GM18520 (cell line): Measurements from ENCODE around the gene VGLL4.

Experiments
- ATAC-seq: cut with Tn5 transposase; IDR thresholded peaks from one replicate; pipeline ENCODE4 v1.9.1; 2021; ENCODE audit not compliant: unreplicated experiment

VGLL4 gene

GRCh38 chr3:11566916-11567315 lies 76.8 kb downstream of the VGLL4 start:
- no peak for ATAC-seq

DNA sequence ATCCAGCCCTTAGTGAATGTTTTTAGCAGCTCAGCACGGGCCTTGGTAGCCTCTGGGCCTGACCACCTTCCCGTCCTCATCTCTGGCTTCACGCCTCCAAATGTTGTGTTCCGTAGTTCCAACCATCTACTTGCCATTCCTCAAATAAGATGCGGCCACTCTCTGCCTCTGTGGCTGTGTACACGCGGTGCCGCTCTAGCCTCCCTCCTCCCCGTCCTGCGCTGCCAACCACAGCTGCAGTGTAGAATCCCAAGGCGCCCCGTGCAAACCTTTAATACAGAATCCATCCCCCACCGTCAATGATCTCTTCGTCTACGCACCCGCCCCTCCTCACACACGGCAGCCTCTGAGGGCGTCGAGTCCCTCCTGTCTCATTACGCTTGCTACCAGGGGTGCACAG lies 77.2 kb downstream of the VGLL4 start:
- no peak for ATAC-seq

- ATAC-seq: no peak
Measured at GRCh38 chr3:11565932-11566331, 77.8 kb downstream of the VGLL4 start.

GRCh38 chr3:11565492-11565891 lies 78.2 kb downstream of the VGLL4 start:
- no peak for ATAC-seq

GRCh38 chr3:11565072-11565471 lies 78.6 kb downstream of the VGLL4 start:
- no peak for ATAC-seq

DNA sequence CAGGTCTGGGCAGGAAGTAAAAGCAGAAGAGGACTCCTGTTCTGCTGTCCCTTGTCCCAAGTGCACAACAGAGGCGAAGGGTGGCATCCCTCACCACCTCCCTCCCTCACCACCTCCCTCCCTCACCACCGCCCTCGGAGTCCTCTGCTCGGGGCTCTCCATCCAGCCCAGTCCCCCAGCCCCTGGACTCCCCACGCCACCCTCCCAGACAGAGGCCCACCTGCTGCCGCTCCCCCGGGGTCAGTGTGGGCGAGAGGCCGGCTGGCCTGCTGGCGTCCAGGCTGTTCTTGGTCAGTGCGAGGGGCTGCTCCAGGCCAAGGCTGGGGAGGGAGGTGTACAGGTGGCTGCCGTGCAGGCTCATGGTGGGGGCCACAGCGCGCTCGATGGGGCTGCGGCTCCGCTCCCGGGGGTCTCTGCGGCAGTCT lies 79.1 kb downstream of the VGLL4 start:
- no peak for ATAC-seq

- ATAC-seq: no peak
Measured at GRCh38 chr3:11563865-11564185, 79.9 kb downstream of the VGLL4 start.

- no peak for ATAC-seq
Measured at GRCh38 chr3:11563159-11563864, 80.4 kb downstream of the VGLL4 start.

DNA sequence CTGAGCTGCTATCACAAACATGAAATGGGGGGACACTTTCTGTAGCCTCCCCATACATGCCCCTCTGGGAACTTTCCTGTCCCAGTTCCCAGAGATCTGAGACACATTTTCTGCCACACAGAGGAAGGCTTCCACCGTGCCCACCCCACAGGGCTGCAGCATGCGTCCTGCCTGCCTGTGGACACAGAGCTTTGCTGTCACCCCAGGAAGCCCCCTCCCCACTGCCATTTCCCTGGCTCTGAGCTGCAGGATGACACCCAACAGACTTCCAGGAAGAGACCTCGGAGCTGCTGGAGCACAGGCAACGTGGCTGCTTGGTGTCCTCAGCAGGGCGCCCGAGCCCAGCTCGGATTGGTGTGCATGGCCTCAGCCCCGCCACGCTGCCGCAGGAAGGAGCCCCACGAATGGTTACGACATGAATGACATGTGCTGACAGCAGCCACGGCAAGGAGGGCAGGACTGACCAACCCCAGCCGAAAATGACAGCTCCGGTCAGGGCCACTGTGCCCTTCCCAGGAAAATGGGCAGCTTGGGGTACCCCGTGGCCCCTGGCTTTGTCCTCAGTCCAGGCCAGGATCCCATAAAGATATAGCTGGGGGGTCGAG lies 81.3 kb downstream of the VGLL4 start:
- ATAC-seq: no peak

DNA sequence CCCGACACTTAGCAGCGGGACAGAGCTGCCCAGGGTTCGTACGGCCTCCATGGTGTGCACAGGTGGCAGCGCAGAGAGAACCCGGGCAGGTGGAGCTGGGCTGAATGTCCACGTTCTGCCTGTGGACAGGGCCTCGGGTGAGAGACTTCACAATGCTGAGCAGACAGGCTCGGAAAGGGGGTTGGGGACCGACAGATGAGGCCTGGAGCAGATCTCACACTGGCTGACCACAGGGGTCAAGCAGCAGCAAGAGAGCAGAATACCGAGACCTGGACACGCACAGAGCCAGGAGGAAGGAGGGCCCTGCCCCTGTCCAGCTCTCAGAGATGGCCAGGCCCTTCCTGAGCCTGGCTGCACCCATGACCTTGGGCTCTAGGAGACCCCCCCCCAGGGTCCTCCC lies 83.0 kb downstream of the VGLL4 start:
- ATAC-seq: no peak

DNA sequence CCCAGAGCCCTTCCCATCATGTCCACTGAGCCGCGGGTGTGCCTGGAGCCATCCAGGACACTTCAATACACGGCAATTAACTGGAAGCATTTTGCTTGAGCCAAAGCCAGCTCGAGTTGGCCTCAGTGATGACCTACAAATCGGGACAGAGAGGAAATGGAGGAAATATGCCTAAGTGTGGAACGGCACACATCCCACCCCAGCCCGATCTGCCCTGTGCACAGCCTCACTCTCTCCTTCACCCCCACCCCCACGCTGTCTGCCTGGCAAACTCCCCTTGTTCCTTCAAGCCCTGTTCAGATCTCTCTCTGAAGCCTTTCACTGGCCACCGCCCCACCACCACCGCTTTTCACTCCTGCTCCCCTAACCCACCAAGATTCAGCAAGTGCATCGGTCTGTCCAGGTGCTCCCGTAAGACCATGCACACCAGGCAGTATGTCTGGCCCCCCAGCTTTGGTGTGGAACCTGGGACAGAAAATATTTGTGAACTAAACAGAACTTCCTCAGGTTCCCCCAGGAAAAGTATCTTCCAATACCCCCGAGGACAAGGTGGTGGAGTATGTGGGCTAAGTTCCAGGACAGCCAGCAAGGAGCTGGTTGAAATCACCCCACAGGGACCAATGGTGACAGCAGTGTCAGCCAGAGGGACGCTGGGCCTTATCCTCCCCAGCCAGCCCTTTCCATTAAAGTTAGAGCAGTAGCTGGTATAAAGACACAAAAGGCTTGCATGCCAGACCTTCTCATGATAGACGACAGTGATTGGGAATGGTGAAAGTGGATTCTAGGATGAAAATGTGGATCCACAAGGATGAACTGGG lies 83.7 kb downstream of the VGLL4 start:
- no peak for ATAC-seq

DNA sequence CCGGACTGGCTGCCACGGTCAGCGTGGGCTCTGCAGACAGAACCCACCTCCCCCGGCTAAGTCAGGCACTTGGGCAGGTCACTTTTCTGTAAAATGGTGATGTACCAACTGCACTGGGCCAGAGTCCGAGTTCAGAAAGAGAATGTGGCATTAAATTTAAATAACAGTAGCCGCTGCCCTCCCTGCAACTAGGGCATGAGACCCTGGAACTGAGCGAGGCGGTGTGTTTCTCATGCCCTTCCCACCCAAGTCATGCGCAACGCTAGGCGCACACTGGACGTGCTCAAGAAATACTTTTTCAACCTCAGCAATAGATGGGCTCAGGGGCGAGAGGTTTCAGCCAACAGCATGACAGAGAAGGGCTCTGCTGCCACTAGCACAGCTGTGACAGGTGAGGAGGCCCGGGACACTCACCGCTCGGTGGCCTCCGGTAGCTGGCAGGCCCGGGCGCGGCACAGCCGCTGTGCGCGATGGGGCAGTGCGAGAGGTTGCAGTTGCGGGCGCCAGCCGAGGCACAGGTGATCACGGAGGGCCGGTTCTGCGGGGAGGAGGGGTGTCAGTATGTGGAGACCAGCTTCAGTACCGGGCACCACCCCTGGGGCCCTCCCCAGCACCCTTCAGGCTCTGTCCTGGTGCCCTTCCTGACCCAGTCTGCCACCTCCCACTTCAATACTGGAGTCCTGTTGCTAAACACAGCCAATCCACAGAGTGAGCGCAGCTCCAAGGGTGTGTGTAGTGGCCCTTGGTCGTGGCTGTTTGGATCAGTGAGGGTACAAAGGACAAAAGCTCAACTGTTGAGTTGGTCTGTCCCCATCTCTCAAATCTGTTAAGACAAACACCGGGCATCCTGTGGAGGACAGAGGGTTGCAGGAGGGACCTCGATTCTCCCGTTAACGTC lies 84.5 kb downstream of the VGLL4 start:
- no peak for ATAC-seq

DNA sequence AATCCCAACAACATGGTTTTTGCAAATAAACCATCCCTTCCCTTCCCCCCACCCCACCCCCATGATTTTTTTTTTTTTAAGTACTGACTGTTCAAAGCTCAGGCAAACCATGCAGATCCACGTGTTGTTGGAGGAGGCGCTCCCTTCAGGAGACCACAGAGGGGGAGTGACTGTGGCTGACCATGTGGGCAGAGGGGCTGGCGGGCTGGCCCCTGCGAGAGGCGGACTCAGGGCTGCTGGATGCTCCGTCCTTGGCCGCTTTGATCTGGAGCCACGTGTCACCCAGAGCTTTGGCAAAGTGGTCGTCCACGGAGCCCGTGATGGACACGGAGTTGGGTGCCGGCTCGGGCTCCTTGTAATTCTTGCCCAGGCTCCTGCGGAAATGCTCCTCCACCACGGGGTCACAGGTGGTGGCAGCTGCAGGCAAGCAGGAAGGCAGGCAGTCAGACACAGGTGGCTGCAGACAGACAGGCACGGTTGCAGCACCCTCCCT lies 85.3 kb downstream of the VGLL4 start:
- ATAC-seq: no peak

DNA sequence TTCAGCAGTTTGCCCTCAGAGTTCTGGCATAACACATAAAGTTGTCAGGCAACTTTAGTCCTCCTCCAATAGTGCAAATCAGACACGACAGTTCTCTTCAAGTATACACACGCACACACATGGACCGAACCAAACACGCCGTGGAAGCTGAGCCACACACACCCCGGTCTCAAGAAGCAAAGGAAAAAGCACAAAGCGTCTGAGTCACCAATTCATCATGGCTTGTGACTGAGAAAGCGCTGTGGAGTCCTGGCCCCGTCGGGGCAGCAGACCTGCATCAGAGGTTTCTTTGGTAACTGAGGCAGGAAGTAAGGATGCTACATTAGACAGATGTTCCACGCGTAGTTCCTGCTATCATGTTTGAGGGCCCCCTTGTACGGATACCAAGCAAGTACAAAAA lies 85.7 kb downstream of the VGLL4 start:
- no peak for ATAC-seq

- no peak for ATAC-seq
Measured at GRCh38 chr3:11556851-11557644, 86.7 kb downstream of the VGLL4 start.

DNA sequence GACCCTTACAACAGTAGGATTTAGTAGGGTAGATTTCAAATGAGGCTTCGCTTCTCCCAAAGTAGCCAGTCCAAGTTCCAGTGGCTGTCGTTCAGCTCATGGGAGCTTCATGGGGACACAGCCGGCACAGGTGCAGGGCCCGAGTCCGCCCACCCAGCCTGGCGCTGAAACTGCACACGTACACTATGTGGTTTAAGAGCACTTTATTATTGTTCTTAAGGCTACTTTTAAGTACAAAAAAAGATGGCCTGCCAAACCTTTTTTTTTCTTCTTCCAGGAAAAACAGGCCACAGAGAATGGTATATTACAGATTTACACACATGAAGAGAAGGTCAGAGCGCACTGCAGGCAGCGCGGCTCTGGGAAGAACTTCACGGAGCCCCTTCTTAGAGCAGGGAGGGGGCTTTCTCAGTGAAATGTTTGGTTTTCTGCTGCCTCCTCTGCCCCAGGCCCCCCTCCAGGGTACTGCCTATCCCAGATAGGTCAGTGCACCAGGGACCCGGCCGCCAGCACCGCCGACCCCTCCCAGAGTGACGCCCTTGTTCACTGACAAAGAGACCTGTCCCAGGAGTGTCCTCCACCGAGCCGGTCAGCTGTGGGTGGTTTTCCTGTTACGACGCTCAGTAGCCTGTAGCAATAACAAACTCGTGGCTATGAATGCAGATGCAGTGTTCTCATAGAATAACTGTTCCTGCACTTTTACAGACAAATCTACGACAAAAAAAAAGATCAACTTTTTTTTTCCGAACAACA lies 87.7 kb downstream of the VGLL4 start:
- no peak for ATAC-seq

DNA sequence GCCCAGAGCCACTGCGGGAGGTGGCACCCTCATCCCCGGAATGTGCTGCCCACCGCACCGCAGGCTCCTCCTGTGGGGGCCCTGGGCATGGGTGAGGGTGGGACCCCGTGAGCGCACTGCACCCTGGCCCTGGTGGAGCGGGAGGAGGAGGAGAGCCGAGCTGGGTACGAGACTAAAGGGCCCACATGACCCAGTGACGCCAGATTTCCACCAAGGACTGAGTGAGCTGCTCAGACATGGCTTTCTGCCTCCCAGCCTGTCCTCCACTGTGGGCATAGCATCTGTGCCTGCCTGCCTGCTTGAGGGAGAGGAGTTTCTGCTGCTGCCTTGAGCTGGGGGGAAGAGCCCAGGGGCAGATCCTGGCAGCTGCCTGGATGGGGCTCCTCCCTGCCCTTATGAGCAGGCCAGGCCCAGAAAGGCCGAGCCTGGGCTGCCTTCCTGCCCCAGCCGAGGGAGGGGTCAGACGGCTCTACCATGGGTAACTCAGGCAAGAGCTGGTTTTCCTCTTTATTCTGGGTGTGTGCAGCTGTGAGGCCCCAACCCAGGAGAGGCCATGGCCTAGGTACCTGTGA lies 88.4 kb downstream of the VGLL4 start:
- no peak for ATAC-seq

DNA sequence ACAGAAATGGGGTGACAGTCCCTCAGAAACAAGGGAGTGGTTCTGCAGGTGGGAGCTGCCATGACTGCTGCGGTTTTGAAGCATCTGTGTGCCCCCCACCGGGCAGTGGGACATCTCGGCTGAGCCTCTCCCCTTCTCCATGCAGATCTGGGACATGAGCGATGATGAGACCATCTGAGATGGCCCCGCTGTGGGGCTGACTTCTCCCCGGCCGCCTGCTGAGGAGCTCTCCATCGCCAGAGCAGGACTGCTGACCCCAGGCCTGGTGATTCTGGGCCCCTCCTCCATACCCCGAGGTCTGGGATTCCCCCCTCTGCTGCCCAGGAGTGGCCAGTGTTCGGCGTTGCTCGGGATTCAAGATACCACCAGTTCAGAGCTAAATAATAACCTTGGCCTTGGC lies 89.0 kb downstream of the VGLL4 start:
- no peak for ATAC-seq

DNA sequence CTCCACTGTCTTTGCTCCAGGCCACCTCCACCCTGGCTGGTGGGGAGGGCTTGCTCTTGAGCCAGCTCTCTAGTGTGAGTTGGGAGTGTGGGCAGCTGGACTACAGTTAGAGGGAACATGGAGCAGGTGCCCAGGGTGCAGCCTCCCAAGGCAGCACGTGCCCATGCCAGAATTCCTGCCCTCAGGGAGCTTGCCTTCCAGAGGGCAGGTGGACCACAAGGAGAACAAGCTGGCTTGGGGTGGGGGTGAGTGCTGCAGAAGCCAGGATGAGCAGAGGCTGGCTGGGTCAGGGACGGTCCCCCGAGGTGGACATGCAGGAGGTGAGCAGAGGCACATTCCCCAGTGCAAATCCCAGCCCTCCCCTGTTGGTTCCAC lies 89.5 kb downstream of the VGLL4 start:
- no peak for ATAC-seq
